DOHH2 (cell line): ENCODE measurements around the gene IRAK2.

Experiments used
- CTCF ChIP-seq: fragments of 200-600 bp; sonication (generic); IDR thresholded peaks from one replicate; pipeline ENCODE4 v1.5.1; 2014; ENCODE audit warnings: antibody characterized with exemption, mild to moderate bottlenecking, low read depth, low read length; ENCODE audit not compliant: poor library complexity, severe bottlenecking
- EZH2phosphoT487 ChIP-seq: fragments of 200-600 bp; sonication (generic); IDR thresholded peaks from 2 replicates; pipeline ENCODE4 v1.6.1; 2017; ENCODE audit warnings: borderline replicate concordance, mild to moderate bottlenecking, antibody characterized with exemption, low read length, moderate library complexity, mixed read lengths

GRCh38 chr3:10226293-10226692 is 61.6 kb downstream of the IRAK2 start:
- no peak for TF ChIP-seq CTCF
- no peak for TF ChIP-seq EZH2phosphoT487
